Fibroblast of lung (primary cell): Measurements from ENCODE around the gene SNRPD3. TPM values are rescaled to one million over a fixed set of nuclear protein-coding genes. Genes with fewer than 3 reads are reported as not detected.
"Not testable (repeated sequence)": the region's sequence is repeated elsewhere in the genome, so short reads cannot be mapped to it uniquely, and the experiment has no call there.

ENCODE experiments used
- DNase-seq, 2 donors: peaks; one replicate each; pipeline versions ENCODE4 v3.0.0 to v3.0.0-alpha.2; 2010; ENCODE audit warnings: low read depth in 2 of 2
- H2AFZ ChIP-seq: 2 replicates; pipeline ENCODE4 v1.5.1; 2012; ENCODE audit warnings: low read length, control low read depth, inconsistent platforms
- H3K27ac ChIP-seq: 2 replicates; pipeline ENCODE4 v1.5.1; 2011; ENCODE audit warnings: low read length, control low read depth; ENCODE audit not compliant: insufficient read depth
- H3K27me3 ChIP-seq: 2 replicates; pipeline ENCODE4 v1.5.1; 2011; ENCODE audit warnings: mild to moderate bottlenecking, low read length; ENCODE audit not compliant: control insufficient read depth, insufficient read depth
- H3K36me3 ChIP-seq: 2 replicates; pipeline ENCODE4 v1.5.1; 2011; ENCODE audit warnings: low read length; ENCODE audit not compliant: control insufficient read depth, insufficient read depth
- H3K4me1 ChIP-seq: 2 replicates; pipeline ENCODE4 v1.5.1; 2011; ENCODE audit warnings: low read length; ENCODE audit not compliant: control insufficient read depth, insufficient read depth; ENCODE audit errors: extremely low read depth
- H3K4me2 ChIP-seq: 2 replicates; pipeline ENCODE4 v1.5.1; 2011; ENCODE audit warnings: low read length, control low read depth; ENCODE audit not compliant: insufficient read depth; ENCODE audit errors: extremely low read depth
- H3K4me3 ChIP-seq, 4 experiments: fragments of 200-600 bp in 1 of 4; sonication (generic) in 1 of 4; replicated peaks in 1 of 4; 2 replicates each; pipeline ENCODE4 v1.5.1; 2011 to 2016; ENCODE audit warnings: low read length in 4 of 4, low read depth in 3 of 4, mild to moderate bottlenecking in 3 of 4, control low read depth in 2 of 4, inconsistent platforms in 1 of 4, mixed read lengths in 1 of 4; ENCODE audit not compliant: insufficient read depth in 1 of 4; ENCODE audit errors: control extremely low read depth in 1 of 4
- H3K79me2 ChIP-seq: 2 replicates; pipeline ENCODE4 v1.5.1; 2012; ENCODE audit warnings: mild to moderate bottlenecking, low read length, inconsistent platforms; ENCODE audit not compliant: control insufficient read depth, insufficient read depth
- H3K9ac ChIP-seq: 2 replicates; pipeline ENCODE4 v1.5.1; 2011; ENCODE audit warnings: mild to moderate bottlenecking, low read length, control low read depth; ENCODE audit not compliant: insufficient read depth
- H3K9me3 ChIP-seq: 2 replicates; pipeline ENCODE4 v1.5.1; 2012; ENCODE audit warnings: low read depth, low read length; ENCODE audit not compliant: control insufficient read depth, insufficient read depth
- H4K20me1 ChIP-seq: 2 replicates; pipeline ENCODE4 v1.5.1; 2011; ENCODE audit warnings: low read length; ENCODE audit not compliant: control insufficient read depth, insufficient read depth; ENCODE audit errors: extremely low read depth
- CTCF ChIP-seq, 2 donors: IDR thresholded peaks in 1 of 2; conservative IDR thresholded peaks in 1 of 2; 1 replicate in 1 of 2; 2 replicates in 1 of 2; pipeline ENCODE4 v1.5.1; 2011 to 2012; ENCODE audit warnings: low read length in 2 of 2, control low read depth in 1 of 2, inconsistent platforms in 1 of 2, low read depth in 1 of 2, mild to moderate bottlenecking in 1 of 2
- EZH2 ChIP-seq: IDR thresholded peaks from 2 replicates; pipeline ENCODE4 v1.5.1; 2012; ENCODE audit warnings: low read length, control low read depth, mild to moderate bottlenecking; ENCODE audit errors: missing control alignments
- polyA plus RNA-seq, 2 donors: library from polyadenylated mRNA; depleted of rRNA in 1 of 2; stranded (reverse) in 1 of 2; unstranded in 1 of 2; fragments of >200 nt; gene quantifications; 2 replicates each; pipeline ENCODE4 v1.2.1, GENCODE V29; 2011 to 2012; ENCODE audit warnings: missing spikeins in 1 of 2
- total RNA-seq: library from RNA; depleted of rRNA; stranded (reverse); fragments of >200 nt; gene quantifications from 2 replicates; pipeline ENCODE4 v1.2.1, GENCODE V29; 2014

Gene SNRPD3
- total and polyA plus RNA-seq, 2 donors (not counting 1 experiment from before 2014, with no cell fraction given) = 114 to 151 TPM

- no peak overlapping the region for H3K9ac ChIP-seq
- peak overlapping the region; percentile 67 for H2AFZ ChIP-seq
- H3K36me3 ChIP-seq = no peaks in the 10 kb centered on the region
- no peaks in the 10 kb centered on the region for H4K20me1 ChIP-seq
- H3K27ac ChIP-seq = no peak overlapping the region
- H3K4me1 ChIP-seq = peaks cover 4% of the 10 kb centered on the region
- H3K4me2 ChIP-seq = no peak overlapping the region
- no peak overlapping the region for H3K4me3 ChIP-seq
- peak; percentile 92 to 95 for TF ChIP-seq CTCF (conservative IDR thresholded peaks at IDR 0.05 in 1 of 2, IDR thresholded peaks at IDR 0.05 in 1 of 2; ENCODE audit: low read depth in 1 of 2, low read length in 2 of 2)
- no peak for TF ChIP-seq EZH2
- H3K27me3 ChIP-seq = no peaks in the 10 kb centered on the region
- DNase-seq = peak; percentile 34 to 71
- no peaks in the 10 kb centered on the region for H3K9me3 ChIP-seq
- no peaks in the 10 kb centered on the region for H3K79me2 ChIP-seq
These were observed 30.3 kb upstream of the SNRPD3 start for GRCh38 chr22:24525416-24526037.

- Histone ChIP-seq H3K79me2 (no peaks in the 10 kb centered on the region), H3K36me3 (no peaks in the 10 kb centered on the region), H3K27me3 (no peaks in the 10 kb centered on the region), H3K27ac (no peak overlapping the region), H3K9ac (no peak overlapping the region), H4K20me1 (no peaks in the 10 kb centered on the region), H3K9me3 (no peaks in the 10 kb centered on the region), H3K4me1 (peaks cover 4% of the 10 kb centered on the region), H3K4me3 (no peak overlapping the region), H2AFZ (no peak overlapping the region), H3K4me2 (no peak overlapping the region)
- TF ChIP-seq EZH2 (no peak), CTCF (conservative IDR thresholded peaks at IDR 0.05 in 1 of 2, IDR thresholded peaks at IDR 0.05 in 1 of 2; ENCODE audit: low read depth in 1 of 2, low read length in 2 of 2) (no peak)
- no peak for DNase-seq
These were observed 29.6 kb upstream of the SNRPD3 start for GRCh38 chr22:24526191-24526590.

GRCh38 chr22:24529898-24530297, 25.9 kb upstream of the SNRPD3 start:
- H3K4me1 ChIP-seq = peaks cover 4% of the 10 kb centered on the region
- no peaks in the 10 kb centered on the region for H3K36me3 ChIP-seq
- H3K9me3 ChIP-seq = no peaks in the 10 kb centered on the region
- peaks cover 3% of the 10 kb centered on the region for H3K27me3 ChIP-seq
- H3K79me2 ChIP-seq = no peaks in the 10 kb centered on the region
- no peak overlapping the region for H3K4me2 ChIP-seq
- no peaks in the 10 kb centered on the region for H4K20me1 ChIP-seq
- no peak overlapping the region for H3K27ac ChIP-seq
- no peak for TF ChIP-seq CTCF (conservative IDR thresholded peaks at IDR 0.05 in 1 of 2, IDR thresholded peaks at IDR 0.05 in 1 of 2; ENCODE audit: low read depth in 1 of 2, low read length in 2 of 2)
- TF ChIP-seq EZH2 = no peak
- H3K4me3 ChIP-seq = no peak overlapping the region
- DNase-seq = no peak
- H2AFZ ChIP-seq = no peak overlapping the region
- H3K9ac ChIP-seq = no peak overlapping the region

GRCh38 chr22:24530968-24531367, 24.8 kb upstream of the SNRPD3 start:
- H3K36me3 ChIP-seq, H3K27ac ChIP-seq, H3K9me3 ChIP-seq, DNase-seq, H3K79me2 ChIP-seq, H3K4me3 ChIP-seq, H4K20me1 ChIP-seq, H3K4me1 ChIP-seq, H2AFZ ChIP-seq, H3K4me2 ChIP-seq, H3K27me3 ChIP-seq, H3K9ac ChIP-seq: not testable (repeated sequence)
